Measurements from ENCODE around the gene CNBD2. TPM values are rescaled to one million over a fixed set of nuclear protein-coding genes. Genes with fewer than 3 reads are reported as not detected.
A peak's percentile ranks its signal among the peaks of the same experiment; 100 is the strongest.
"Not testable (repeated sequence)": the region's sequence is repeated elsewhere in the genome, so short reads cannot be mapped to it uniquely, and the experiment has no call there.

Gene CNBD2
- total RNA-seq, 4 donors from 2014 or later = 4.8 to 6.2 TPM; not detected in 2

GRCh38 chr20:36015806-36016403 lies 47.5 kb downstream of the CNBD2 start:
- intact Hi-C loops (cut with DNase I; ENCODE audit: low total_unique reads) = no loop called here
- TF ChIP-seq POLR2A (IDR thresholded peaks at IDR 0.05) = no peak
- TF ChIP-seq CTCF (IDR thresholded peaks at IDR 0.05) = no peak

GRCh38 chr20:36017048-36017951 lies 48.9 kb downstream of the CNBD2 start:
- TF ChIP-seq CTCF (IDR thresholded peaks at IDR 0.05) = no peak
- no peak for TF ChIP-seq POLR2A (IDR thresholded peaks at IDR 0.05)
- Histone ChIP-seq H3K27ac (peak overlapping the region; percentile 52 to 57), H3K27me3 (no peaks in the 10 kb centered on the region), H3K4me3 (no peak overlapping the region), H3K9me3 (no peaks in the 10 kb centered on the region), H3K36me3 (no peaks in the 10 kb centered on the region), H3K4me1 (peaks cover 0 to 9% of the 10 kb centered on the region in 2 donors)
- intact Hi-C loops (cut with DNase I; ENCODE audit: low total_unique reads) = no loop called here
- DNase-seq = peak; percentile 15 to 50

More at GRCh38 chr20:36015806-36016403, 47.5 kb downstream of the CNBD2 start:
- Histone ChIP-seq H3K4me1 (peaks cover 0 to 9% of the 10 kb centered on the region in 2 donors), H3K9me3 (no peaks in the 10 kb centered on the region), H3K4me3 (no peak overlapping the region), H3K27me3 (no peaks in the 10 kb centered on the region), H3K27ac (peak overlapping the region in 1 of 2 donors; percentile 52), H3K36me3 (no peaks in the 10 kb centered on the region)
- DNase-seq = no peak

GRCh38 chr20:36018208-36018988 lies 50.0 kb downstream of the CNBD2 start:
- intact Hi-C loops (cut with DNase I; ENCODE audit: low total_unique reads) = no loop called here
- Histone ChIP-seq H3K36me3 (no peaks in the 10 kb centered on the region), H3K27ac (peak overlapping the region; percentile 45 to 52), H3K4me1 (peaks cover 0 to 9% of the 10 kb centered on the region in 2 donors), H3K27me3 (no peaks in the 10 kb centered on the region), H3K4me3 (no peak overlapping the region), H3K9me3 (no peaks in the 10 kb centered on the region)
- no peak for DNase-seq
- TF ChIP-seq POLR2A (IDR thresholded peaks at IDR 0.05) (no peak), CTCF (IDR thresholded peaks at IDR 0.05) (no peak)

GRCh38 chr20:36026131-36026530 lies 57.7 kb downstream of the CNBD2 start:
- H3K36me3 ChIP-seq; DNase-seq; H3K27me3 ChIP-seq; H3K4me1 ChIP-seq; intact Hi-C loops (cut with DNase I; ENCODE audit: low total_unique reads); H3K27ac ChIP-seq; H3K9me3 ChIP-seq; H3K4me3 ChIP-seq: not testable (repeated sequence)

- H3K4me3 ChIP-seq = no peak overlapping the region
- H3K27ac ChIP-seq = no peak overlapping the region
- no peak for DNase-seq
- intact Hi-C loops (cut with DNase I; ENCODE audit: low total_unique reads) = no loop called here
- H3K36me3 ChIP-seq = no peaks in the 10 kb centered on the region
- H3K9me3 ChIP-seq = no peaks in the 10 kb centered on the region
- H3K4me1 ChIP-seq = no peaks in the 10 kb centered on the region
- no peaks in the 10 kb centered on the region for H3K27me3 ChIP-seq
- no peak for TF ChIP-seq CTCF (IDR thresholded peaks at IDR 0.05)
- TF ChIP-seq POLR2A (IDR thresholded peaks at IDR 0.05) = no peak
These were observed 59.9 kb downstream of the CNBD2 start for GRCh38 chr20:36028106-36028808.
